H9 (cell line): Measurements from ENCODE around the gene MLC1. TPM values are rescaled to one million over a fixed set of nuclear protein-coding genes. Genes with fewer than 3 reads are reported as not detected.

Experiments
- DNase-seq: peaks from one replicate; pipeline ENCODE4 v3.0.0-alpha.2; 2017
- H2AFZ ChIP-seq: one replicate; pipeline ENCODE4 v1.6.1; 2013; ENCODE audit warnings: mild to moderate bottlenecking, low read length, control low read depth, moderate library complexity
- H2AK5ac ChIP-seq: 2 replicates; pipeline ENCODE4 v1.6.1; 2013; ENCODE audit warnings: low read length, control low read depth, mixed read lengths; ENCODE audit not compliant: insufficient read length
- H2BK120ac ChIP-seq: one replicate; pipeline ENCODE4 v1.6.1; 2013; ENCODE audit warnings: low read depth, mild to moderate bottlenecking, low read length, control low read depth, inconsistent platforms; ENCODE audit not compliant: poor library complexity, severe bottlenecking
- H2BK12ac ChIP-seq: 2 replicates; pipeline ENCODE4 v1.6.1; 2013; ENCODE audit warnings: low read length, control low read depth, mixed read lengths, low read depth; ENCODE audit not compliant: insufficient read length
- H2BK15ac ChIP-seq: 2 replicates; pipeline ENCODE4 v1.6.1; 2013; ENCODE audit warnings: low read depth, low read length, control low read depth
- H2BK20ac ChIP-seq: one replicate; pipeline ENCODE4 v1.6.1; 2013; ENCODE audit warnings: low read depth, mild to moderate bottlenecking, low read length, control low read depth, inconsistent platforms; ENCODE audit not compliant: poor library complexity, severe bottlenecking
- H2BK5ac ChIP-seq: 2 replicates; pipeline ENCODE4 v1.6.1; 2013; ENCODE audit warnings: low read length, control low read depth, mixed read lengths; ENCODE audit not compliant: insufficient read length
- H3K14ac ChIP-seq: 2 replicates; pipeline ENCODE4 v1.6.1; 2013; ENCODE audit warnings: low read length, control low read depth; ENCODE audit not compliant: insufficient read depth
- H3K18ac ChIP-seq: 2 replicates; pipeline ENCODE4 v1.6.1; 2013; ENCODE audit warnings: low read depth, mild to moderate bottlenecking, mixed read lengths, low read length, control low read depth; ENCODE audit not compliant: insufficient read length
- H3K23ac ChIP-seq: 2 replicates; pipeline ENCODE4 v1.6.1; 2013; ENCODE audit warnings: low read length, control low read depth, mixed read lengths, low read depth; ENCODE audit not compliant: insufficient read length
- H3K23me2 ChIP-seq: 2 replicates; pipeline ENCODE4 v1.6.1; 2013; ENCODE audit warnings: low read depth, mild to moderate bottlenecking, mixed read lengths, low read length, control low read depth; ENCODE audit not compliant: insufficient read length, poor library complexity, severe bottlenecking
- H3K27ac ChIP-seq: 2 replicates; pipeline ENCODE4 v1.5.1; 2013; ENCODE audit warnings: low read length, control low read depth, mixed read lengths, low read depth; ENCODE audit not compliant: insufficient read length
- H3K27me3 ChIP-seq: 2 replicates; pipeline ENCODE4 v1.6.1; 2013; ENCODE audit warnings: low read length, control low read depth, inconsistent platforms; ENCODE audit not compliant: insufficient read depth
- H3K4ac ChIP-seq: 2 replicates; pipeline ENCODE4 v1.6.1; 2013; ENCODE audit warnings: low read depth, mild to moderate bottlenecking, control low read depth, inconsistent platforms, low read length, moderate library complexity
- H3K4me1 ChIP-seq: 2 replicates; pipeline ENCODE4 v1.6.1; 2013; ENCODE audit warnings: low read length, control low read depth, inconsistent platforms; ENCODE audit not compliant: insufficient read depth
- H3K4me2 ChIP-seq: 2 replicates; pipeline ENCODE4 v1.6.1; 2013; ENCODE audit warnings: low read length, control low read depth, mixed read lengths; ENCODE audit not compliant: insufficient read length, insufficient read depth
- H3K56ac ChIP-seq: 2 replicates; pipeline ENCODE4 v1.6.1; 2013; ENCODE audit warnings: low read depth, mild to moderate bottlenecking, mixed read lengths, low read length, control low read depth; ENCODE audit not compliant: insufficient read length
- H3K79me1 ChIP-seq: 2 replicates; pipeline ENCODE4 v1.6.1; 2013; ENCODE audit warnings: low read depth, mild to moderate bottlenecking, moderate library complexity, low read length, control low read depth, inconsistent platforms; ENCODE audit not compliant: insufficient read depth, poor library complexity, severe bottlenecking
- H3K79me2 ChIP-seq: 2 replicates; pipeline ENCODE4 v1.6.1; 2013; ENCODE audit warnings: low read length, control low read depth, inconsistent platforms; ENCODE audit not compliant: insufficient read depth
- H3K9ac ChIP-seq: 2 replicates; pipeline ENCODE4 v1.6.1; 2013; ENCODE audit warnings: low read length, control low read depth, mixed read lengths; ENCODE audit not compliant: insufficient read length; ENCODE audit errors: extremely low read depth
- H3K9me3 ChIP-seq: one replicate; pipeline ENCODE4 v1.6.1; 2013; ENCODE audit warnings: low read depth, low read length, inconsistent platforms; ENCODE audit not compliant: control insufficient read depth
- H3T11ph ChIP-seq: one replicate; pipeline ENCODE4 v1.6.1; 2013; ENCODE audit warnings: mild to moderate bottlenecking, low read length, control low read depth, inconsistent platforms
- H4K20me1 ChIP-seq: one replicate; pipeline ENCODE4 v1.6.1; 2013; ENCODE audit not compliant: control insufficient read depth, insufficient read length, insufficient read depth
- H4K5ac ChIP-seq: 2 replicates; pipeline ENCODE4 v1.6.1; 2013; ENCODE audit warnings: low read depth, mild to moderate bottlenecking, mixed read lengths, low read length, control low read depth; ENCODE audit not compliant: insufficient read length
- H4K8ac ChIP-seq: replicated peaks from 2 replicates; pipeline ENCODE4 v1.6.1; 2013; ENCODE audit warnings: low read length, control low read depth, mixed read lengths, low read depth; ENCODE audit not compliant: insufficient read length
- H4K91ac ChIP-seq: 2 replicates; pipeline ENCODE4 v1.6.1; 2013; ENCODE audit warnings: low read depth, mild to moderate bottlenecking, moderate library complexity, mixed read lengths, low read length, control low read depth; ENCODE audit not compliant: insufficient read length
- H3K27ac Mint-ChIP-seq, 3 experiments: 2 replicates in 2 of 3; 3 replicates in 1 of 3; pipeline ENCODE4 v1.8.0; 2020 to 2021; ENCODE audit warnings: mixed read lengths in 3 of 3, mild to moderate bottlenecking in 1 of 3, moderate library complexity in 1 of 3
- H3K27me3 Mint-ChIP-seq: 2 replicates; pipeline ENCODE4 v1.8.0; 2021; ENCODE audit warnings: low read depth, mild to moderate bottlenecking, moderate library complexity, mixed read lengths
- H3K36me3 Mint-ChIP-seq, 3 experiments: 2 replicates in 2 of 3; 3 replicates in 1 of 3; pipeline ENCODE4 v1.8.0; 2020 to 2021; ENCODE audit warnings: low read depth in 3 of 3, mixed read lengths in 3 of 3; ENCODE audit not compliant: insufficient read depth in 1 of 3
- H3K4me1 Mint-ChIP-seq, 2 experiments: 2 replicates each; pipeline ENCODE4 v1.8.0; 2020; ENCODE audit warnings: mixed read lengths in 2 of 2
- H3K4me3 Mint-ChIP-seq, 2 experiments: 2 replicates in 1 of 2; 3 replicates in 1 of 2; pipeline ENCODE4 v1.8.0; 2020 to 2021; ENCODE audit warnings: mild to moderate bottlenecking in 2 of 2, mixed read lengths in 2 of 2, moderate library complexity in 1 of 2
- H3K9me3 Mint-ChIP-seq, 2 experiments: 2 replicates in 1 of 2; 3 replicates in 1 of 2; pipeline ENCODE4 v1.8.0; 2020; ENCODE audit warnings: mild to moderate bottlenecking in 2 of 2, mixed read lengths in 2 of 2, moderate library complexity in 1 of 2
- CTCF ChIP-seq: fragments of 200-600 bp; sonication (generic); conservative IDR thresholded peaks from 3 replicates; pipeline ENCODE4 v1.8.0; 2021; ENCODE audit warnings: antibody characterized with exemption, mild to moderate bottlenecking
- WGBS: extraction: QIAGEN DNeasy Blood & Tissue Kit; methylation state at CpG from one replicate; pipeline ENCODE4 v1.1.7; 2013; ENCODE audit warnings: missing lambda C conversion rate, low lambda C conversion rate, mixed read lengths; ENCODE audit not compliant: insufficient read length; ENCODE audit errors: extremely low coverage; 5-methylcytosine and 5-hydroxymethylcytosine counted together
- total RNA-seq: library from RNA; stranded (reverse); gene quantifications from 2 replicates; pipeline ENCODE4 v1.2.1, GENCODE V29; 2021

The MLC1 gene
- total RNA-seq, 1 experiment from 2014 or later = not detected

DNA sequence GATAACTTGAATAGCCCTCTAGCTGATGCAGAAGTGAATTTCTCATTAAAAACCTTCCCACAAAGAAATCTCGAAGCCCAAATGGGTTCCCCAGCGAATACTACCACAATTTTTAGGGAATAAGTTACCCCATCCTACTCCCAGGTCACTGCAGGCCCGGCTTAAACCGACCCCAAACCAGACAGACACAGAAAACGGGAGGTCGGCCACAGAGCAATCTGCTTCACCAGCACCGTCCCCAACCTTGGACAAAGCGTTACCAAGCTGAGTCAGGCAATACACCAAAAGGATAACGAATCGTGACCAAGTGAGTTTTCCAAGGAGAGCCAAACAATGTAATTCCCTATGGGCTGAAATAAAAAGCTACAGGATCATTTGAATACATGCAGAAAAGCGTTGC is 4.0 kb upstream of the MLC1 start:
- no peak overlapping the region for H3K9ac ChIP-seq
- H4K91ac ChIP-seq = no peak overlapping the region
- no peaks in the 10 kb centered on the region for H3K79me2 ChIP-seq
- no peaks in the 10 kb centered on the region for H3K4me1 ChIP-seq
- H3K79me1 ChIP-seq = no peaks in the 10 kb centered on the region
- H3K4me1 Mint-ChIP-seq = peaks cover 11 to 12% of the 10 kb centered on the region in 2 experiments
- H3K18ac ChIP-seq = no peak overlapping the region
- H2AFZ ChIP-seq = no peak overlapping the region
- no peak overlapping the region for H2BK20ac ChIP-seq
- H3T11ph ChIP-seq = no peak overlapping the region
- no peak overlapping the region for H3K27ac Mint-ChIP-seq
- no peak overlapping the region for H2BK12ac ChIP-seq
- H3K9me3 Mint-ChIP-seq = peaks cover 3 to 14% of the 10 kb centered on the region in 2 experiments; a peak in 3 of 5 replicates
- H3K9me3 ChIP-seq = no peaks in the 10 kb centered on the region
- no peak overlapping the region for H2AK5ac ChIP-seq
- 0 out of 2 replicates have a peak, but pooled peaks cover 2% of the 10 kb centered on the region for H3K27me3 ChIP-seq
- TF ChIP-seq CTCF = no peak
- no peak overlapping the region for H2BK5ac ChIP-seq
- no peak overlapping the region for H3K23ac ChIP-seq
- H2BK120ac ChIP-seq = no peak overlapping the region
- H2BK15ac ChIP-seq = no peak overlapping the region
- no peak overlapping the region for H3K4me2 ChIP-seq
- H3K4me3 Mint-ChIP-seq = no peak overlapping the region
- H4K5ac ChIP-seq = no peak overlapping the region
- H3K14ac ChIP-seq = no peak overlapping the region
- DNase-seq = no peak
- no CpG with 5 or more reads among the region's 11 CpGs for WGBS
- H4K20me1 ChIP-seq = no peaks in the 10 kb centered on the region
- no peak overlapping the region for H3K27ac ChIP-seq
- no peak overlapping the region for H3K4ac ChIP-seq
- no peak overlapping the region for H3K56ac ChIP-seq
- no peak overlapping the region for H4K8ac ChIP-seq
- H3K36me3 Mint-ChIP-seq = peaks cover 0 to 2% (median 0%) of the 10 kb centered on the region in 3 experiments; a peak in 1 of 7 replicates
- H3K23me2 ChIP-seq = no peaks in the 10 kb centered on the region
- H3K27me3 Mint-ChIP-seq = peaks cover 25% of the 10 kb centered on the region
